Activated naive CD8-positive, alpha-beta T cell treated with anti-CD3 and anti-CD28 coated beads for 36 hours (primary cell): ENCODE measurements around the gene DPP6. TPM values are rescaled to one million over a fixed set of nuclear protein-coding genes. Genes with fewer than 3 reads are reported as not detected.

ENCODE experiments used
- DNase-seq: peaks from one replicate; pipeline ENCODE4 v3.0.0; 2021
- H3K27ac Mint-ChIP-seq: one replicate; pipeline ENCODE4 v1.8.0; 2022; ENCODE audit warnings: mild to moderate bottlenecking, moderate library complexity, mixed read lengths
- H3K27me3 Mint-ChIP-seq: one replicate; pipeline ENCODE4 v1.8.0; 2022; ENCODE audit warnings: mild to moderate bottlenecking, mixed read lengths
- H3K36me3 Mint-ChIP-seq: one replicate; pipeline ENCODE4 v1.8.0; 2021; ENCODE audit warnings: mild to moderate bottlenecking, mixed read lengths
- H3K4me1 Mint-ChIP-seq: one replicate; pipeline ENCODE4 v1.8.0; 2021; ENCODE audit warnings: mixed read lengths
- H3K4me3 Mint-ChIP-seq: one replicate; pipeline ENCODE4 v1.8.0; 2022; ENCODE audit warnings: mild to moderate bottlenecking, moderate library complexity, mixed read lengths
- H3K9me3 Mint-ChIP-seq: one replicate; pipeline ENCODE4 v1.8.0; 2022; ENCODE audit warnings: mixed read lengths
- total RNA-seq, 2 experiments: library from RNA; stranded (reverse); gene quantifications; one replicate each; pipeline ENCODE4 v1.2.3, GENCODE V29; 2021

The DPP6 gene
- total RNA-seq, 2 experiments from 2014 or later = not detected

GRCh38 chr7:154852205-154852604 lies 800.0 kb downstream of the DPP6 start:
- H3K9me3 Mint-ChIP-seq = no peaks in the 10 kb centered on the region
- peaks cover 5% of the 10 kb centered on the region for H3K27me3 Mint-ChIP-seq
- H3K4me1 Mint-ChIP-seq = no peaks in the 10 kb centered on the region
- no peak overlapping the region for H3K27ac Mint-ChIP-seq
- H3K36me3 Mint-ChIP-seq = no peaks in the 10 kb centered on the region
- DNase-seq = no peak
- H3K4me3 Mint-ChIP-seq = no peak overlapping the region

DNA sequence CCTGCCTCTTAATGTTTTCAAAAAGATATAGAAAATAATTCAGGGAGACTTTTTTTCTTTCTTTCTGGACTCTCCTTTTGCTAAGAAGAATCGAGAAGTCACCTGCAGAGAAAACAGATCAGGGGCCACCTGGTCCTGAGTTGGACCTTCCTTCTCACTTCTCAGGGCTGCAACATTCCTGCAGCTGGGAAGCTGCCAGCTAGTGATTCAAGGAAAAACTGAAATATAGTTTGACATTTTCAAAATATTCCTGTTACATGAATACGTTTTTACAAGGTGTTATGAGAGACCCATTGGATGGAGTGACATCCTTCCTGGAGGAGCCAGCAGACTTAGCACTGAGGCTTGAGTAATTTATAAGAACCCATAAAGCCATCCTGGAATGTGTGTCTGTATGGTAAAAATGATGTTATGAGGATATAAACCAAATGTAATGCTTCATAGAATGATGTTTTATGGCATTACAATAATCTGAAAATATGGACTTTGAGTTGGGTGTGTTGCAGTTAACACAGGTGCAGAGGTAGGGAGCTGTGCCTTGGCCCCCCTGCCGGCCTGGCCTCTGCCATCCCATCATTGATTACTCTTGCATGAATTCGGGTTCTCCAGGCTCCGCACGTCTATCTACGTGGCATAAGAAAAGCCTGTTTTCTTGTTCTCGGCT lies 801.0 kb downstream of the DPP6 start:
- Mint-ChIP-seq H3K4me1 (no peaks in the 10 kb centered on the region), H3K4me3 (no peak overlapping the region), H3K9me3 (no peaks in the 10 kb centered on the region), H3K27me3 (no peaks in the 10 kb centered on the region), H3K27ac (no peak overlapping the region), H3K36me3 (no peaks in the 10 kb centered on the region)
- no peak for DNase-seq

DNA sequence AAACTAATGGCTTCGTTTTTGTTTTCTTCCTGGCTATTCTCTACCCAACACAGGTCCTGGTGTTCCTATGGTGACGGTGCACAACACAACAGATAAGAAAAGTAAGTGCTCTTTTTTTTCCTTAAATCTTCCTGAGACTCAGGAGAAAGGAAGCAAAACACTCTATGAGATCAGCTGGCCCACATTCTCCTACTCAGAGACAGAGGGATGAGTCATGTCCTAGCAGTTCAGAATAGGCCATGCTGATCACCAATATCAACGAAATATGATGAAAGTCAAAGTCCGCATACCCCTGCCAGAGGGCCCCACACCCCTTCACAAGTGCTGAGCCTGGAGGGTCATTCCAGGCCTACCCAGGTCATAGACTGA lies 801.5 kb downstream of the DPP6 start:
- Mint-ChIP-seq H3K27me3 (no peaks in the 10 kb centered on the region), H3K4me1 (no peaks in the 10 kb centered on the region), H3K9me3 (no peaks in the 10 kb centered on the region)

GRCh38 chr7:154854836-154855235 lies 802.6 kb downstream of the DPP6 start:
- Mint-ChIP-seq H3K9me3 (no peaks in the 10 kb centered on the region), H3K27me3 (no peaks in the 10 kb centered on the region), H3K27ac (no peak overlapping the region), H3K4me1 (no peaks in the 10 kb centered on the region), H3K4me3 (no peak overlapping the region), H3K36me3 (no peaks in the 10 kb centered on the region)
- DNase-seq = no peak

More for the DNA sequence above, 801.5 kb downstream of the DPP6 start:
- no peak overlapping the region for H3K27ac Mint-ChIP-seq
- no peak for DNase-seq
- H3K36me3 Mint-ChIP-seq = no peaks in the 10 kb centered on the region
- no peak overlapping the region for H3K4me3 Mint-ChIP-seq

GRCh38 chr7:154855366-154855765 lies 803.2 kb downstream of the DPP6 start:
- Mint-ChIP-seq H3K27ac (no peak overlapping the region), H3K4me1 (no peaks in the 10 kb centered on the region), H3K4me3 (no peak overlapping the region), H3K27me3 (no peaks in the 10 kb centered on the region), H3K36me3 (no peaks in the 10 kb centered on the region), H3K9me3 (no peaks in the 10 kb centered on the region)
- DNase-seq = no peak

DNA sequence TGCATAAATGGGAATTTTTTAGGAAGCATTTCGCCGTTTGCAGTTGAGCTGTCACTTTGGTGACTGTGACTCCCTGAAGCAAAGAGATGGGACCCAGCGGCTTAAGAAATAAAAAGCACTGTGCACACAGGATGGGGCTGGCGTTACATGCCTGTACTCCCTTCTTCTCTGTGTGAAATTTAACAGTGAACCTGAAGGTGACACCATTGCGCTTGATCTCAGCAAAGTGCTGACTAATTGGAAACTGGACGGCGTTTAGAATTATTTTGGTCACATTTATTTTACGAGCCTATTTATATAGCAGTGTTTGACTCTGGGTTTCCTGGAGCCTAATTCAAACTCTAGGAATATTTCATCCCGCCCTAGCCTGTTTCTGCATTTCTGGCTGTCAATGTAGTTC lies 804.5 kb downstream of the DPP6 start:
- no peaks in the 10 kb centered on the region for H3K27me3 Mint-ChIP-seq
- no peak overlapping the region for H3K4me3 Mint-ChIP-seq
- H3K9me3 Mint-ChIP-seq = no peaks in the 10 kb centered on the region
- no peaks in the 10 kb centered on the region for H3K4me1 Mint-ChIP-seq
- H3K36me3 Mint-ChIP-seq = no peaks in the 10 kb centered on the region
- no peak for DNase-seq
- no peak overlapping the region for H3K27ac Mint-ChIP-seq

DNA sequence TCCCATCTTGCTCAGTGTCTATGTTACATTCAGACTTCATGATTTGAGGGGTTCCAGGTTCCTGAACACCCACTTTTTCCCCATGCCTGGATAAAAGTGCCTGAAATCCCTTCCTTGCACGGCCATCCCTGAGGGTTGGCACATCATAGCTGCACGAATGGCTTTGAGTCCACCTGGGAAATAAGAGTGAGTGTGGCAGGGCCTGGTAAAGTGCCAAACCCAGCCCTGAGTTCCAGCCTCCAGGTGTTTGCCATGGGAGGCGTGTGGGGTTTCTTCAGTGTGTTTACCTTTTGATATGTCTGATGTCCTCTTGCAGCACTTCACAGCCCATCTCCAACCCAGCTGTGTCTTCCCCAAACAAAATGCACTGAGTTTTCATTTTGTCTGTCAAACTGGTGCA lies 805.0 kb downstream of the DPP6 start:
- H3K27me3 Mint-ChIP-seq = no peaks in the 10 kb centered on the region
- H3K27ac Mint-ChIP-seq = no peak overlapping the region
- DNase-seq = no peak

GRCh38 chr7:154857728-154858681 lies 805.8 kb downstream of the DPP6 start:
- H3K9me3 Mint-ChIP-seq = no peaks in the 10 kb centered on the region
- H3K27ac Mint-ChIP-seq = no peak overlapping the region
- H3K36me3 Mint-ChIP-seq = no peaks in the 10 kb centered on the region
- DNase-seq = no peak
- no peak overlapping the region for H3K4me3 Mint-ChIP-seq
- no peaks in the 10 kb centered on the region for H3K4me1 Mint-ChIP-seq
- H3K27me3 Mint-ChIP-seq = no peaks in the 10 kb centered on the region

More for the DNA sequence above, 805.0 kb downstream of the DPP6 start:
- no peak overlapping the region for H3K4me3 Mint-ChIP-seq
- H3K9me3 Mint-ChIP-seq = no peaks in the 10 kb centered on the region
- no peaks in the 10 kb centered on the region for H3K4me1 Mint-ChIP-seq
- H3K36me3 Mint-ChIP-seq = no peaks in the 10 kb centered on the region

- no peak for DNase-seq
- Mint-ChIP-seq H3K4me1 (no peaks in the 10 kb centered on the region), H3K4me3 (no peak overlapping the region), H3K27ac (no peak overlapping the region), H3K27me3 (no peaks in the 10 kb centered on the region), H3K9me3 (no peaks in the 10 kb centered on the region), H3K36me3 (no peaks in the 10 kb centered on the region)
Observed at GRCh38 chr7:154858836-154859537, 806.8 kb downstream of the DPP6 start.

- Mint-ChIP-seq H3K9me3 (no peaks in the 10 kb centered on the region), H3K4me1 (no peaks in the 10 kb centered on the region), H3K27ac (no peak overlapping the region), H3K36me3 (no peaks in the 10 kb centered on the region), H3K27me3 (peaks cover 2% of the 10 kb centered on the region), H3K4me3 (no peak overlapping the region)
- no peak for DNase-seq
Observed at GRCh38 chr7:154859747-154860620, 807.8 kb downstream of the DPP6 start.

DNA sequence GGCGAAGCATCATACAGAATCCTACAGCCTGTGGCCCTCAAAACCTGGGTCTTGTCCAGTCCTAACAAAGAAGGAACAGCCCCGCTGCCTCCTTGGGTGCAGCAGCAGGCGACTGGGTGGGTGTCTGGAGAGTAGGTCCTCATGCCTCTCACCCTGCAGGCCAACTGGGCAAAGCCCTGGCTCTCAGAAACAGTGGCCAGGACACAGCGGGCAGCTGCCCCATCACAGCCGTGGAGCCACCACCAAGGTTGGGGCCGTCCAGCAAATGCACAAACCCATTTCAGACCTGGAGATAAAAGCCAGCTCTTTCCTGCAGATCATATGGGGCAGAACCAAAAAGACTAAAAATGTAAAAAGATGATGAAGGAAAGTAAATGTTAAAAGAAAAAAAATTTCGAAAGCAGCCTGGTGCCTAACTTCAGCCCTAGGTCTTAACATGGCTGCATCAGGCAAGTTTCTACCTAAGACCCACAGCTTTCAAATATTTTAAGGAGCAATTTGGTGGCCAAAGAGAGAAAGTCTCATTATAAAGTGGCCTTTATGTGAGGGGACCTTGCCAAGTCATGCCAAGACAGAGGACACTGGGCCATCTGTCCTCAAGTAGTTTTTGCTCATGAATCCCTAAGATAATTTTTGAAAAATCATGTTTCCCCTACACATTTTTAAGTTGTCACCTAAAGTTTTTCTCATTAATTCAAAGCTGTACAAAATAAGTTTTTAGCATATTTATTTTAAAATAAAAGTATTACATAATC lies 808.6 kb downstream of the DPP6 start:
- no peak for DNase-seq
- H3K9me3 Mint-ChIP-seq = no peaks in the 10 kb centered on the region
- H3K27me3 Mint-ChIP-seq = peaks cover 6% of the 10 kb centered on the region
- H3K27ac Mint-ChIP-seq = no peak overlapping the region
- H3K4me1 Mint-ChIP-seq = no peaks in the 10 kb centered on the region
- no peaks in the 10 kb centered on the region for H3K36me3 Mint-ChIP-seq
- H3K4me3 Mint-ChIP-seq = no peak overlapping the region

- H3K9me3 Mint-ChIP-seq = no peaks in the 10 kb centered on the region
- no peak overlapping the region for H3K27ac Mint-ChIP-seq
- DNase-seq = no peak
- no peaks in the 10 kb centered on the region for H3K36me3 Mint-ChIP-seq
- H3K4me3 Mint-ChIP-seq = no peak overlapping the region
- no peaks in the 10 kb centered on the region for H3K4me1 Mint-ChIP-seq
- H3K27me3 Mint-ChIP-seq = peaks cover 8% of the 10 kb centered on the region
Observed at GRCh38 chr7:154861589-154861988, 809.4 kb downstream of the DPP6 start.

DNA sequence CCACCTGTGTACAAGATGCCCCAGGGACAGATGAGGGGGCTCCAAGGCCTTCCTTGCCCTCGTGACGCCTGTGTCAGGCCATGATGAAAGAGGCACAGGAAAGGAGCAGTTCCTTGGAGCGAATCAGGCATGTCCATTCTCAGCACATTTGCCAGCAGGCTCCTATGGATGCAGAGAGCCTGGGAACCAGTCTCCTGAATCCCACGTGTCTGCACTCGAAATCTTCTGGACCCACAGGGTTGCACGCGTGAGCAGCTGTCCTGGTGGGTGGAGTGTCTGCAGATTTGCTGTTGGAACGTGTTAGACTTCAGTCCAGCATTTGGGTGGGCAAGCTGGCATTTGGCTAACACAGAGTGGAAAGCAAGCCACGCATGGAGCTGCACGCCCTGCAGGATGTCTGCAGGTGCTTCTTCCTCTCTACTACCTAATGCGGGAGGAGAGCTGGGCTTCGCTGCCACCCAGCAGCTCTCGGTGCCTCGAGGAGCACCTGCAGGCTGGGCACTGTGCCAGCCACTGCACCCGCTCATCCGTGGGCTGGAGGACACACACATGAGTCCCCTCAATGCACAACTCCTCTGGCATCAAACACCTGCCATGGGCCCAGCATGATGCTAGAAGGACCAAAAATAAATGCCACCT lies 810.1 kb downstream of the DPP6 start:
- H3K36me3 Mint-ChIP-seq = no peaks in the 10 kb centered on the region
- peaks cover 15% of the 10 kb centered on the region for H3K27me3 Mint-ChIP-seq
- no peak overlapping the region for H3K27ac Mint-ChIP-seq
- H3K4me3 Mint-ChIP-seq = no peak overlapping the region
- no peaks in the 10 kb centered on the region for H3K4me1 Mint-ChIP-seq
- no peak for DNase-seq
- H3K9me3 Mint-ChIP-seq = no peaks in the 10 kb centered on the region
